ENCODE data around the gene NUP153.

NUP153 gene

DNA sequence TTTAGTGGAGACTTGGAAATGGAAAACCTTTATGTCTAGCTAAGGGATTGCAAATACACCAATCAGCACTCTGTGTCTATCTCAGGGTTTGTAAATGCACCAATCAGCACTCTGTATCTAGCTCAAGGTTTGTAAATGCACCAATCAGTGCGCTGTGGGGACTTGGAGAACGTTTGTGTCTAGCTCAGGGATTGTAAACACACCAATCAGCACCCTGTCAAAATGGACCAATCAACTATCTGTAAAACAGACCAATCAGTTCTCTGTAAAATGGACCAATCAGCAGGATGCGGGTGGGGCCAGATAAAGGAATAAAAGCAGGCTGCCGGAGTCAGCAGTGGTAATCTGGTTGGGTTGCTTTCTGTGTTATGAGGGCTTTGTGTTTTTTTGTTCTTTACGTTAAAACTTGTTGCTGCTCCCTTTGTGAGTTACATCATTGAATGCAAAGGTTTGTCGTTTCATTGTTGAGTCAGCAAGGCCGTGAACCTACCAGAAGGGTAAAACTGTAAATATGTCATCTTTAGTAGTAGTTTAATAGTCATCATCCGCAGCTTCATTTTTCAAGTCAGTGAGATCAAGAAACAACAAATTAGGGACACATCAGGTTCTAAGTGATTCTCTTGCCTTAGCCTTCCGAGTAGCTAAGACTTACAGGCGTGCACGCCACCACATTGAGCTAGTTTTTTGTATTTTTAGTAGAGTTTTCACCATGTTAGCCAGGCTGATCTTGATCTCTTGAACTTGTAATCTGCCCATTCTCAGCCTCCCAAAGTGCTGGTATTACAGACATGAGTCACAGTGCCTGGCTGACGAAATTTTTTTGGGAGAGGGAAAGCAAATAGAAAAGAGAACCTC lies 22.7 kb upstream of the NUP153 start:
- no peaks in the 10 kb centered on the region for H3K4me1 ChIP-seq (ENCODE audit: insufficient read depth, low read length, poor library complexity, severe bottlenecking)
- no peaks in the 10 kb centered on the region for H4K20me1 ChIP-seq (ENCODE audit: insufficient read depth, low read length, poor library complexity, severe bottlenecking)
- no peaks in the 10 kb centered on the region for H3K79me2 ChIP-seq (ENCODE audit: insufficient read depth, low read length)
- no peak for TF ChIP-seq EZH2phosphoT487 (IDR thresholded peaks at IDR 0.05; ENCODE audit: borderline replicate concordance)
- TF ChIP-seq, protein P1, sequence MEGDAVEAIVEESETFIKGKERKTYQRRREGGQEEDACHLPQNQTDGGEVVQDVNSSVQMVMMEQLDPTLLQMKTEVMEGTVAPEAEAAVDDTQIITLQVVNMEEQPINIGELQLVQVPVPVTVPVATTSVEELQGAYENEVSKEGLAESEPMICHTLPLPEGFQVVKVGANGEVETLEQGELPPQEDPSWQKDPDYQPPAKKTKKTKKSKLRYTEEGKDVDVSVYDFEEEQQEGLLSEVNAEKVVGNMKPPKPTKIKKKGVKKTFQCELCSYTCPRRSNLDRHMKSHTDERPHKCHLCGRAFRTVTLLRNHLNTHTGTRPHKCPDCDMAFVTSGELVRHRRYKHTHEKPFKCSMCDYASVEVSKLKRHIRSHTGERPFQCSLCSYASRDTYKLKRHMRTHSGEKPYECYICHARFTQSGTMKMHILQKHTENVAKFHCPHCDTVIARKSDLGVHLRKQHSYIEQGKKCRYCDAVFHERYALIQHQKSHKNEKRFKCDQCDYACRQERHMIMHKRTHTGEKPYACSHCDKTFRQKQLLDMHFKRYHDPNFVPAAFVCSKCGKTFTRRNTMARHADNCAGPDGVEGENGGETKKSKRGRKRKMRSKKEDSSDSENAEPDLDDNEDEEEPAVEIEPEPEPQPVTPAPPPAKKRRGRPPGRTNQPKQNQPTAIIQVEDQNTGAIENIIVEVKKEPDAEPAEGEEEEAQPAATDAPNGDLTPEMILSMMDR (conservative IDR thresholded peaks at IDR 0.05; ENCODE audit: low read length), result no peak
- H3K4me3 ChIP-seq (ENCODE audit: low read length, poor library complexity, severe bottlenecking), result no peak overlapping the region
- no peak overlapping the region for H3K4me2 ChIP-seq (ENCODE audit: low read depth, low read length, poor library complexity, severe bottlenecking)
- H2AFZ ChIP-seq (ENCODE audit: low read length), result no peak overlapping the region
- H3K27me3 ChIP-seq (ENCODE audit: insufficient read depth, low read length, poor library complexity, severe bottlenecking), result no peaks in the 10 kb centered on the region
- H3K9me3 ChIP-seq (ENCODE audit: insufficient read depth, low read depth, low read length), result no peaks in the 10 kb centered on the region
- no peaks in the 10 kb centered on the region for H3K36me3 ChIP-seq (ENCODE audit: insufficient read depth, low read length)
- H3F3A ChIP-seq (ENCODE audit: low read depth), result no peaks in the 10 kb centered on the region
- no peaks in the 10 kb centered on the region for H3K9me2 ChIP-seq (replicated peaks; ENCODE audit: low read depth, low read length)
- H3K9ac ChIP-seq (ENCODE audit: low read depth, low read length, poor library complexity, severe bottlenecking), result no peak overlapping the region

DNA sequence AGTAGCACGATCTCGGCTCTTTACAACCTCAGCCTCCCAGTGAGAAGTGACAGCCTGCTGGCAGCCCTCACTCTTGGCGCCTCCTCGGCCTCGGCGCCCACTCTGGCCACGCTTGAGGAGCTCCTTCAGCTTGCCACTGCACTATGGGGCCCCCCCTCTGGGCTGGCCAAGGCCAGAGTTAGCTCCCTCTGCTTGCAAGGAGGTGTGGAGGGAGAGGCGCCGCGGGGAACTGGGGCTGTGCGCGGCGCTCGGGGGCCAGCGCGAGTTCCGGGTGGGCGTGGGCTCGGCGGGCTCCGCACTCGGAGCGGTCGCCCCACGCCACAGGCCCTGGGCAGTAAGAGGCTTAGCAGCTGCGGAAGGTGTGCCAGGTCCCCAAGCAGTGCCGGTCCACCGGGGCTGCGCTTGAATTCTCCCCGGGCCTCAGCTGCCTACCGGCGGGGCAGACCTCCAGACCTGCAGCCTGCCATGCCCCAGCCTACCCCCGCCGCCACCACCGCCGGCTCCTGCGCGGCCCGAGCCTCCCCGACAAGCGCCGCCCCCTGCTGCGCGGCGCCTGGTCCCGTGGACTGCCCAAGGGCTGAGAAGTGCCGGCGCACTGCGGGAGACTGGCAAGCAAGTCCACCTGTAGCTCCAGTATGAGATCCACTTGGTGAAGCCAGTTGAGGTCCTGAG lies 22.0 kb upstream of the NUP153 start:
- no peaks in the 10 kb centered on the region for H3K36me3 ChIP-seq (ENCODE audit: insufficient read depth, low read length)
- no peaks in the 10 kb centered on the region for H4K20me1 ChIP-seq (ENCODE audit: insufficient read depth, low read length, poor library complexity, severe bottlenecking)
- no peak overlapping the region for H3K4me3 ChIP-seq (ENCODE audit: low read length, poor library complexity, severe bottlenecking)
- no peaks in the 10 kb centered on the region for H3F3A ChIP-seq (ENCODE audit: low read depth)
- no peak overlapping the region for H3K9ac ChIP-seq (ENCODE audit: low read depth, low read length, poor library complexity, severe bottlenecking)
- H3K27me3 ChIP-seq (ENCODE audit: insufficient read depth, low read length, poor library complexity, severe bottlenecking), result no peaks in the 10 kb centered on the region
- H3K9me2 ChIP-seq (replicated peaks; ENCODE audit: low read depth, low read length), result no peaks in the 10 kb centered on the region
- TF ChIP-seq, protein P1 (conservative IDR thresholded peaks at IDR 0.05; ENCODE audit: low read length), result no peak
- TF ChIP-seq EZH2phosphoT487 (IDR thresholded peaks at IDR 0.05; ENCODE audit: borderline replicate concordance), result no peak
- no peaks in the 10 kb centered on the region for H3K4me1 ChIP-seq (ENCODE audit: insufficient read depth, low read length, poor library complexity, severe bottlenecking)
- H3K9me3 ChIP-seq (ENCODE audit: insufficient read depth, low read depth, low read length), result no peaks in the 10 kb centered on the region
- no peaks in the 10 kb centered on the region for H3K79me2 ChIP-seq (ENCODE audit: insufficient read depth, low read length)
- H2AFZ ChIP-seq (ENCODE audit: low read length), result no peak overlapping the region
- no peak overlapping the region for H3K4me2 ChIP-seq (ENCODE audit: low read depth, low read length, poor library complexity, severe bottlenecking)

DNA sequence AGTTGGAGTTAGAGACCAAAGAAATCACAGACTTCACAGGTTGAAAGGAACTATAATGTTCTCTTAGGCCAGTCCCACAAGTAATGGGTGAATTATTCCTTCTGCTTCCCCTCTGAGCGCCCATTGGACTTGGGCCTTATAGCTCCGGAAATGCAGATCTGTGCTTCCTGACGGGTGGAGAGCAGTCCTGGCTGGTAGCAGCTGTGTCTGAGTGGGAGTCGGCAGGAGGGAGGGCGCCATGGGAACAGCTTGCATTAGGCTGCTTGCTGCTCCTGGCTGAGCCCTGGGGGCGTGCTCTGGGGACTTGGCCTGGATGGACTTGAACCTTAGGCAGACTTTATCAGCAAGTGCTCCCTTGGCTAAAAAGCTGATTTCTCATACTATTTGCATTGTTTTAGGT lies 18.4 kb upstream of the NUP153 start:
- no peaks in the 10 kb centered on the region for H3K79me2 ChIP-seq (ENCODE audit: insufficient read depth, low read length)
- H3K36me3 ChIP-seq (ENCODE audit: insufficient read depth, low read length), result no peaks in the 10 kb centered on the region
- H3K9me3 ChIP-seq (ENCODE audit: insufficient read depth, low read depth, low read length), result no peaks in the 10 kb centered on the region
- no peak overlapping the region for H3K4me2 ChIP-seq (ENCODE audit: low read depth, low read length, poor library complexity, severe bottlenecking)
- no peaks in the 10 kb centered on the region for H3K27me3 ChIP-seq (ENCODE audit: insufficient read depth, low read length, poor library complexity, severe bottlenecking)
- no peak overlapping the region for H3K4me3 ChIP-seq (ENCODE audit: low read length, poor library complexity, severe bottlenecking)
- no peaks in the 10 kb centered on the region for H3K4me1 ChIP-seq (ENCODE audit: insufficient read depth, low read length, poor library complexity, severe bottlenecking)
- H3K9me2 ChIP-seq (replicated peaks; ENCODE audit: low read depth, low read length), result no peaks in the 10 kb centered on the region
- H4K20me1 ChIP-seq (ENCODE audit: insufficient read depth, low read length, poor library complexity, severe bottlenecking), result no peaks in the 10 kb centered on the region
- no peak overlapping the region for H2AFZ ChIP-seq (ENCODE audit: low read length)
- no peaks in the 10 kb centered on the region for H3F3A ChIP-seq (ENCODE audit: low read depth)
- no peak for TF ChIP-seq EZH2phosphoT487 (IDR thresholded peaks at IDR 0.05; ENCODE audit: borderline replicate concordance)
- TF ChIP-seq, protein P1 (conservative IDR thresholded peaks at IDR 0.05; ENCODE audit: low read length), result no peak
- H3K9ac ChIP-seq (ENCODE audit: low read depth, low read length, poor library complexity, severe bottlenecking), result no peak overlapping the region
